WTC11 (cell line): ENCODE measurements around the gene LYST. TPM values are rescaled to one million over a fixed set of nuclear protein-coding genes. Genes with fewer than 3 reads are reported as not detected.

Source experiments
- ATAC-seq: fragments of 200-7000 bp; cut with Tn5 transposase; 2 replicates; pipeline ENCODE4 v1.10.0; 2021; ENCODE audit warnings: mild to moderate bottlenecking, moderate library complexity
- CTCF ChIA-PET: fragments of 300-600 bp; sonication (Branson Sonifier 250); formaldehyde crosslinking; loops from one replicate; lab custom pipeline; 2021; ENCODE audit warnings: antibody characterized with exemption; lab: Charles Lee
- POLR2A ChIA-PET: fragments of 350-600 bp; sonication (Branson Sonifier 250); formaldehyde crosslinking; loops from one replicate; lab custom pipeline; 2021; ENCODE audit warnings: antibody characterized with exemption; lab: Charles Lee
- DNase-seq: peaks from one replicate; pipeline ENCODE4 v3.0.0; 2021; ENCODE audit warnings: low spot score
- H3K27ac Mint-ChIP-seq: 2 replicates; pipeline ENCODE4 v1.8.0; 2021; ENCODE audit warnings: mixed read lengths
- H3K27me3 Mint-ChIP-seq: 2 replicates; pipeline ENCODE4 v1.8.0; 2021; ENCODE audit warnings: low read depth, mild to moderate bottlenecking, moderate library complexity, mixed read lengths
- H3K36me3 Mint-ChIP-seq: 2 replicates; pipeline ENCODE4 v1.8.0; 2021; ENCODE audit warnings: mixed read lengths
- H3K4me1 Mint-ChIP-seq: 2 replicates; pipeline ENCODE4 v1.8.0; 2022; ENCODE audit warnings: mixed read lengths
- H3K4me3 Mint-ChIP-seq: 2 replicates; pipeline ENCODE4 v1.8.0; 2021; ENCODE audit warnings: mild to moderate bottlenecking, moderate library complexity, mixed read lengths
- H3K9me3 Mint-ChIP-seq: 2 replicates; pipeline ENCODE4 v1.8.0; 2021; ENCODE audit warnings: mixed read lengths
- ESRRA ChIP-seq: sonication (generic); formaldehyde crosslinking; IDR thresholded peaks from 2 replicates; pipeline ENCODE4 v1.8.1; 2022; ENCODE audit warnings: mild to moderate bottlenecking, missing genetic modification reagents, borderline replicate concordance
- FOXP1 ChIP-seq: sonication (generic); formaldehyde crosslinking; IDR thresholded peaks from 2 replicates; pipeline ENCODE4 v1.8.0; 2022; ENCODE audit warnings: missing genetic modification reagents, mild to moderate bottlenecking, moderate library complexity, borderline replicate concordance
- KAT7 ChIP-seq: sonication (generic); formaldehyde crosslinking; IDR thresholded peaks from 2 replicates; pipeline ENCODE4 v1.8.1; 2023; ENCODE audit warnings: missing genetic modification reagents, mild to moderate bottlenecking, borderline replicate concordance
- MXD4 ChIP-seq: fragments of 250-450 bp; sonication (Bioruptor Pico); IDR thresholded peaks from 2 replicates; pipeline ENCODE4 v1.8.0; 2021; ENCODE audit warnings: mild to moderate bottlenecking, moderate library complexity, borderline replicate concordance
- ZBTB21 ChIP-seq: sonication (generic); formaldehyde crosslinking; IDR thresholded peaks from 2 replicates; pipeline ENCODE4 v1.8.1; 2023; ENCODE audit warnings: mild to moderate bottlenecking, missing genetic modification reagents, borderline replicate concordance
- ZNF121 ChIP-seq: sonication (generic); formaldehyde crosslinking; IDR thresholded peaks from 2 replicates; pipeline ENCODE4 v1.8.0; 2023; ENCODE audit warnings: missing genetic modification reagents
- ZNF317 ChIP-seq: sonication (generic); formaldehyde crosslinking; IDR thresholded peaks from 2 replicates; pipeline ENCODE4 v1.8.1; 2023; ENCODE audit warnings: low read depth, mild to moderate bottlenecking, moderate library complexity, missing genetic modification reagents, borderline replicate concordance
- total RNA-seq: library from RNA; stranded (reverse); gene quantifications from 3 replicates; pipeline ENCODE4 v1.2.3, GENCODE V29; 2021
- TF ChIP-seq, protein P1 (sequence below): sonication (generic); formaldehyde crosslinking; IDR thresholded peaks from 2 replicates; pipeline ENCODE4 v1.8.0; 2023; ENCODE audit warnings: mild to moderate bottlenecking, missing genetic modification reagents
- TF ChIP-seq, protein P2 (sequence below): fragments of 250-450 bp; sonication (Bioruptor Pico); IDR thresholded peaks from 2 replicates; pipeline ENCODE4 v1.9.0; 2021; ENCODE audit warnings: mild to moderate bottlenecking, borderline replicate concordance
- TF ChIP-seq, protein P3 (sequence below): sonication (generic); formaldehyde crosslinking; IDR thresholded peaks from 2 replicates; pipeline ENCODE4 v1.8.1; 2023; ENCODE audit warnings: mild to moderate bottlenecking, missing genetic modification reagents, moderate library complexity
- TF ChIP-seq, protein P4 (sequence below): sonication (generic); formaldehyde crosslinking; IDR thresholded peaks from 2 replicates; pipeline ENCODE4 v1.8.1; 2023; ENCODE audit warnings: mild to moderate bottlenecking, missing genetic modification reagents, borderline replicate concordance
- TF ChIP-seq, protein P5 (sequence below): sonication (generic); formaldehyde crosslinking; IDR thresholded peaks from 2 replicates; pipeline ENCODE4 v1.8.1; 2023; ENCODE audit warnings: mild to moderate bottlenecking, missing genetic modification reagents, moderate library complexity

LYST gene
- total RNA-seq, 1 experiment from 2014 or later = 0.59 TPM

DNA sequence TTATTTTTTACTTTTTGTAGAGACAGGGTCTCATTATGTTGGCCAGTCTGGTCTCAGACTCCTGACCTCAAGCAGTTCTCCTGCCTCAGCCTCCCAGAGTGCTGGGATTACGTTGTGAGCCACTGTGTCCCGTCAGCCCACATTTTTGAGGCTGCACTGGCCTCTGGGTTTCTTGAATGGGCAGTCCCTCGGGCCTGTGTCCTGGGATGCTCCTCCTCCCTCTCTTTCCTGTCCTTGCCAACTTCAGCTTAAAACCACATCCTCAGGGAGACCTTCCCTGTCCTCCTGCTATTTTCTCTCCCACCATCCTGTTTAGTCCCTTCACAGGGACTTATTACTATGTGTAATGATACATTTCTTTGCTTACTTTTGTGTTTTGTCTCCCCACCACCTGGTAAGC, 31.4 kb upstream of the LYST start (continued):
- TF ChIP-seq, protein P1, sequence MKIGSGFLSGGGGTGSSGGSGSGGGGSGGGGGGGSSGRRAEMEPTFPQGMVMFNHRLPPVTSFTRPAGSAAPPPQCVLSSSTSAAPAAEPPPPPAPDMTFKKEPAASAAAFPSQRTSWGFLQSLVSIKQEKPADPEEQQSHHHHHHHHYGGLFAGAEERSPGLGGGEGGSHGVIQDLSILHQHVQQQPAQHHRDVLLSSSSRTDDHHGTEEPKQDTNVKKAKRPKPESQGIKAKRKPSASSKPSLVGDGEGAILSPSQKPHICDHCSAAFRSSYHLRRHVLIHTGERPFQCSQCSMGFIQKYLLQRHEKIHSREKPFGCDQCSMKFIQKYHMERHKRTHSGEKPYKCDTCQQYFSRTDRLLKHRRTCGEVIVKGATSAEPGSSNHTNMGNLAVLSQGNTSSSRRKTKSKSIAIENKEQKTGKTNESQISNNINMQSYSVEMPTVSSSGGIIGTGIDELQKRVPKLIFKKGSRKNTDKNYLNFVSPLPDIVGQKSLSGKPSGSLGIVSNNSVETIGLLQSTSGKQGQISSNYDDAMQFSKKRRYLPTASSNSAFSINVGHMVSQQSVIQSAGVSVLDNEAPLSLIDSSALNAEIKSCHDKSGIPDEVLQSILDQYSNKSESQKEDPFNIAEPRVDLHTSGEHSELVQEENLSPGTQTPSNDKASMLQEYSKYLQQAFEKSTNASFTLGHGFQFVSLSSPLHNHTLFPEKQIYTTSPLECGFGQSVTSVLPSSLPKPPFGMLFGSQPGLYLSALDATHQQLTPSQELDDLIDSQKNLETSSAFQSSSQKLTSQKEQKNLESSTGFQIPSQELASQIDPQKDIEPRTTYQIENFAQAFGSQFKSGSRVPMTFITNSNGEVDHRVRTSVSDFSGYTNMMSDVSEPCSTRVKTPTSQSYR (CRISPR knock-in tag) = no peak
- TF ChIP-seq, protein P2, sequence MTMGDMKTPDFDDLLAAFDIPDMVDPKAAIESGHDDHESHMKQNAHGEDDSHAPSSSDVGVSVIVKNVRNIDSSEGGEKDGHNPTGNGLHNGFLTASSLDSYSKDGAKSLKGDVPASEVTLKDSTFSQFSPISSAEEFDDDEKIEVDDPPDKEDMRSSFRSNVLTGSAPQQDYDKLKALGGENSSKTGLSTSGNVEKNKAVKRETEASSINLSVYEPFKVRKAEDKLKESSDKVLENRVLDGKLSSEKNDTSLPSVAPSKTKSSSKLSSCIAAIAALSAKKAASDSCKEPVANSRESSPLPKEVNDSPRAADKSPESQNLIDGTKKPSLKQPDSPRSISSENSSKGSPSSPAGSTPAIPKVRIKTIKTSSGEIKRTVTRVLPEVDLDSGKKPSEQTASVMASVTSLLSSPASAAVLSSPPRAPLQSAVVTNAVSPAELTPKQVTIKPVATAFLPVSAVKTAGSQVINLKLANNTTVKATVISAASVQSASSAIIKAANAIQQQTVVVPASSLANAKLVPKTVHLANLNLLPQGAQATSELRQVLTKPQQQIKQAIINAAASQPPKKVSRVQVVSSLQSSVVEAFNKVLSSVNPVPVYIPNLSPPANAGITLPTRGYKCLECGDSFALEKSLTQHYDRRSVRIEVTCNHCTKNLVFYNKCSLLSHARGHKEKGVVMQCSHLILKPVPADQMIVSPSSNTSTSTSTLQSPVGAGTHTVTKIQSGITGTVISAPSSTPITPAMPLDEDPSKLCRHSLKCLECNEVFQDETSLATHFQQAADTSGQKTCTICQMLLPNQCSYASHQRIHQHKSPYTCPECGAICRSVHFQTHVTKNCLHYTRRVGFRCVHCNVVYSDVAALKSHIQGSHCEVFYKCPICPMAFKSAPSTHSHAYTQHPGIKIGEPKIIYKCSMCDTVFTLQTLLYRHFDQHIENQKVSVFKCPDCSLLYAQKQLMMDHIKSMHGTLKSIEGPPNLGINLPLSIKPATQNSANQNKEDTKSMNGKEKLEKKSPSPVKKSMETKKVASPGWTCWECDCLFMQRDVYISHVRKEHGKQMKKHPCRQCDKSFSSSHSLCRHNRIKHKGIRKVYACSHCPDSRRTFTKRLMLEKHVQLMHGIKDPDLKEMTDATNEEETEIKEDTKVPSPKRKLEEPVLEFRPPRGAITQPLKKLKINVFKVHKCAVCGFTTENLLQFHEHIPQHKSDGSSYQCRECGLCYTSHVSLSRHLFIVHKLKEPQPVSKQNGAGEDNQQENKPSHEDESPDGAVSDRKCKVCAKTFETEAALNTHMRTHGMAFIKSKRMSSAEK (CRISPR knock-in tag) = no peak
- TF ChIP-seq ZNF317 = no peak
- TF ChIP-seq, all 79 proteins: peak for 0

DNA sequence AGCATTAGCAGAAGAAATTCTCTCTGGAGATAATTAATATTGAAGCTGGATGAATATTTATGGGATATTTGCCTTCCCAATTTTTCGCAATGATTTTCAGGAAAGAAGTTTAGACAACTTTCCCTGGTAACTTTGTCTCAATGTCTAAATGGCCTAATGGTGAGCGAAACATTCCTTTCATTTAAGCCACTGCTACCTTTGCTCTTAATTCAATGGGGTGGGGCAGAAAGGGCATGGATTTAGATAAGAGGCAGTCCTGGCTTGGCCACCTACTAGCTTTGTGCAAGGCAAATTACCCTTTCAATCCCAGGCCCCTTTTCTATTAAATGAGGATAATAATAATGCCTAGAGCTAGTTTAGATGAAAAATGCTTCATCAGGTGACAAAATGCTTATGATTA, 27.1 kb upstream of the LYST start:
- H3K4me1 Mint-ChIP-seq = peaks cover 5% of the 10 kb centered on the region; the same call in 1 of the 2 replicates
- H3K27ac Mint-ChIP-seq = no peak overlapping the region
- H3K9me3 Mint-ChIP-seq = no peaks in the 10 kb centered on the region
- no peak for TF ChIP-seq FOXP1
- TF ChIP-seq, protein P3, sequence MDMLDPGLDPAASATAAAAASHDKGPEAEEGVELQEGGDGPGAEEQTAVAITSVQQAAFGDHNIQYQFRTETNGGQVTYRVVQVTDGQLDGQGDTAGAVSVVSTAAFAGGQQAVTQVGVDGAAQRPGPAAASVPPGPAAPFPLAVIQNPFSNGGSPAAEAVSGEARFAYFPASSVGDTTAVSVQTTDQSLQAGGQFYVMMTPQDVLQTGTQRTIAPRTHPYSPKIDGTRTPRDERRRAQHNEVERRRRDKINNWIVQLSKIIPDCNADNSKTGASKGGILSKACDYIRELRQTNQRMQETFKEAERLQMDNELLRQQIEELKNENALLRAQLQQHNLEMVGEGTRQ (CRISPR knock-in tag) = no peak
- TF ChIP-seq ZNF121 = no peak
- no peak for TF ChIP-seq ESRRA (CRISPR knock-in tag)
- TF ChIP-seq, protein P4, sequence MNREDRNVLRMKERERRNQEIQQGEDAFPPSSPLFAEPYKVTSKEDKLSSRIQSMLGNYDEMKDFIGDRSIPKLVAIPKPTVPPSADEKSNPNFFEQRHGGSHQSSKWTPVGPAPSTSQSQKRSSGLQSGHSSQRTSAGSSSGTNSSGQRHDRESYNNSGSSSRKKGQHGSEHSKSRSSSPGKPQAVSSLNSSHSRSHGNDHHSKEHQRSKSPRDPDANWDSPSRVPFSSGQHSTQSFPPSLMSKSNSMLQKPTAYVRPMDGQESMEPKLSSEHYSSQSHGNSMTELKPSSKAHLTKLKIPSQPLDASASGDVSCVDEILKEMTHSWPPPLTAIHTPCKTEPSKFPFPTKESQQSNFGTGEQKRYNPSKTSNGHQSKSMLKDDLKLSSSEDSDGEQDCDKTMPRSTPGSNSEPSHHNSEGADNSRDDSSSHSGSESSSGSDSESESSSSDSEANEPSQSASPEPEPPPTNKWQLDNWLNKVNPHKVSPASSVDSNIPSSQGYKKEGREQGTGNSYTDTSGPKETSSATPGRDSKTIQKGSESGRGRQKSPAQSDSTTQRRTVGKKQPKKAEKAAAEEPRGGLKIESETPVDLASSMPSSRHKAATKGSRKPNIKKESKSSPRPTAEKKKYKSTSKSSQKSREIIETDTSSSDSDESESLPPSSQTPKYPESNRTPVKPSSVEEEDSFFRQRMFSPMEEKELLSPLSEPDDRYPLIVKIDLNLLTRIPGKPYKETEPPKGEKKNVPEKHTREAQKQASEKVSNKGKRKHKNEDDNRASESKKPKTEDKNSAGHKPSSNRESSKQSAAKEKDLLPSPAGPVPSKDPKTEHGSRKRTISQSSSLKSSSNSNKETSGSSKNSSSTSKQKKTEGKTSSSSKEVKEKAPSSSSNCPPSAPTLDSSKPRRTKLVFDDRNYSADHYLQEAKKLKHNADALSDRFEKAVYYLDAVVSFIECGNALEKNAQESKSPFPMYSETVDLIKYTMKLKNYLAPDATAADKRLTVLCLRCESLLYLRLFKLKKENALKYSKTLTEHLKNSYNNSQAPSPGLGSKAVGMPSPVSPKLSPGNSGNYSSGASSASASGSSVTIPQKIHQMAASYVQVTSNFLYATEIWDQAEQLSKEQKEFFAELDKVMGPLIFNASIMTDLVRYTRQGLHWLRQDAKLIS (CRISPR knock-in tag) = no peak
- TF ChIP-seq MXD4 (CRISPR knock-in tag) = no peak
- TF ChIP-seq, protein P5, sequence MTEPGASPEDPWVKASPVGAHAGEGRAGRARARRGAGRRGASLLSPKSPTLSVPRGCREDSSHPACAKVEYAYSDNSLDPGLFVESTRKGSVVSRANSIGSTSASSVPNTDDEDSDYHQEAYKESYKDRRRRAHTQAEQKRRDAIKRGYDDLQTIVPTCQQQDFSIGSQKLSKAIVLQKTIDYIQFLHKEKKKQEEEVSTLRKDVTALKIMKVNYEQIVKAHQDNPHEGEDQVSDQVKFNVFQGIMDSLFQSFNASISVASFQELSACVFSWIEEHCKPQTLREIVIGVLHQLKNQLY (CRISPR knock-in tag) = no peak
- TF ChIP-seq KAT7 = no peak
- TF ChIP-seq ZBTB21 (CRISPR knock-in tag) = no peak
- ATAC-seq = no peak
- H3K27me3 Mint-ChIP-seq = no peaks in the 10 kb centered on the region
- POLR2A ChIA-PET = no interaction called here
- H3K4me3 Mint-ChIP-seq = no peak overlapping the region
- CTCF ChIA-PET = interaction anchor here (1.0 kb wide), 1 partner anchor 78 kb away, joined by 5 read pairs; no protein-coding TSS in a partner anchor
- no peak for DNase-seq
- no peaks in the 10 kb centered on the region for H3K36me3 Mint-ChIP-seq
